Mucosa of stomach (tissue), 1 donor: ENCODE data around the gene PLD5.
"Not testable (repeated sequence)": the region's sequence is repeated elsewhere in the genome, so short reads cannot be mapped to it uniquely, and the experiment has no call there.

Source experiments
- H3K27me3 ChIP-seq: one replicate; pipeline ENCODE4 v1.7.0; 2013; ENCODE audit warnings: mild to moderate bottlenecking, low read length; ENCODE audit not compliant: control insufficient read depth, insufficient read depth
- H3K36me3 ChIP-seq: one replicate; pipeline ENCODE4 v1.7.0; 2013; ENCODE audit warnings: low read length; ENCODE audit not compliant: control insufficient read depth, insufficient read depth
- H3K4me1 ChIP-seq: one replicate; pipeline ENCODE4 v1.7.0; 2013; ENCODE audit warnings: mild to moderate bottlenecking, low read length; ENCODE audit not compliant: control insufficient read depth, insufficient read depth
- H3K4me3 ChIP-seq: one replicate; pipeline ENCODE4 v1.7.0; 2013; ENCODE audit warnings: low read length
- H3K9ac ChIP-seq: one replicate; pipeline ENCODE4 v1.7.0; 2013; ENCODE audit warnings: mild to moderate bottlenecking, low read length, moderate library complexity
- H3K9me3 ChIP-seq: one replicate; pipeline ENCODE4 v1.7.0; 2013; ENCODE audit warnings: mild to moderate bottlenecking, low read length, moderate library complexity; ENCODE audit not compliant: control insufficient read depth
- donor health status: Pancreatic carcinoma.

PLD5 gene

DNA sequence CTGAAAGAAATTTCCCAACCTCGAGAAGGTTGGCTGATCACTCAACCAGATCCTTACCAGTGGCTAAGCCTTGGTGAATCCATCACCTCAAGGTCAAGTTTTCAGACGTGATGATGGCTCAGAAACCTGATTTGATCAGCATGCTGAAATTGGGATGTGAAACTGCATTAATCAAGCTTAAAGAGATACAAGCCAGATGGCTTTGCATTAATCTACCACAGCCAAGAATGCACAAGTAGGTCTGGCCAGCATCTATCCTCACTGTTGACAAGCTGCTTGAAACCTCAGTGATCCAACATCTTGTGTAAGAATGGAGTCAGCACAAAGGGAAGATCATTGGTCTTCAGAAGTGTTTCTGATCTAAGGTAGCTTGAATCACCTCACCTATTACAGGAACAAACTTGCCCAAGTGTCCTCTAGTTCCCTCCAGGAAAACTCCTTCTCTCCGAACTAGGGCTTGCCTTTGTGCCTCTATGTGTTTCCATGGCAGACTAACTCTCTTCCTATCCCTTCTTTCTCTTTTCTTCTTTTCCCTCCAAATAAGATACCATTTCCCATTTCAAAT is 210.3 kb downstream of the PLD5 start:
- not testable (repeated sequence) for H3K9ac ChIP-seq, H3K4me1 ChIP-seq, H3K36me3 ChIP-seq, H3K9me3 ChIP-seq, H3K4me3 ChIP-seq, H3K27me3 ChIP-seq

GRCh38 chr1:242308681-242309080 is 215.8 kb downstream of the PLD5 start:
- H3K36me3 ChIP-seq, H3K4me3 ChIP-seq, H3K4me1 ChIP-seq: not testable (repeated sequence)

GRCh38 chr1:242293781-242294180 is 230.7 kb downstream of the PLD5 start:
- H3K27me3 ChIP-seq, H3K4me3 ChIP-seq, H3K4me1 ChIP-seq, H3K36me3 ChIP-seq, H3K9ac ChIP-seq, H3K9me3 ChIP-seq: not testable (repeated sequence)

More at GRCh38 chr1:242308681-242309080, 215.8 kb downstream of the PLD5 start:
- not testable (repeated sequence) for H3K9ac ChIP-seq, H3K27me3 ChIP-seq, H3K9me3 ChIP-seq

GRCh38 chr1:242288067-242288466 is 236.4 kb downstream of the PLD5 start:
- H3K4me3 ChIP-seq, H3K4me1 ChIP-seq, H3K9ac ChIP-seq, H3K36me3 ChIP-seq, H3K9me3 ChIP-seq, H3K27me3 ChIP-seq: not testable (repeated sequence)

DNA sequence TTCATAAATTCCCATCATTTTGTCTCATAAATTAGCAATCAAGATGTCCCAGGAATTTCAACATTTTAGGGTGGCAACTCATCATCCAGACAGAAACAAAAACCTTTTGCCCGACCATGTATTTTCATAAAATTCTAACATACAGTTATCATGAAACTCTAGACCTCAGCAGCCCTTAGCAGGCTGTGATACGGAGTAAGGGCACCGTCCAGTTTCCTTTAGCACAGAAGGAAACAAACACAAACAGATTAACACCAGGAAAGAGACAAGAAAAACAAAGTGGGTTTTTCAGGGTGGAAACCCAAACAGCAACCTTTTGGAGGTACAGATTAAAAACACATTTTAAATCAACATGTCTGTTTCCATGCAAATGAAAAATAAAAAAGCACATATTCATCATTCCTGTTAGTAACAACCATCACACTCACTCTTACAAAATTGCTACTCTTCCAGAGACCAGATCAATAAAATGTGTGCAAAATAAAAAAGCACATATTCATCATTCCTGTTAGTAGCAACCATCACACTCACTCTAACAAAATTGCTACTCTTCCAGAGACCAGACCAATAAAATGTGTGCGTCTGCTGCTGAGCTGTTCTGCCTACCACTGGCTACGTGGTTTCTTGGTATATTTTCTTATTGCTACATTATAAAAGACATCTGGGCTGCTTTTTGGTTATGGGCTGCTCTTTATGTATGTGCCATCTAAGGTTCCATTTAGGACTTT is 241.6 kb downstream of the PLD5 start:
- H3K4me1 ChIP-seq, H3K9me3 ChIP-seq, H3K36me3 ChIP-seq, H3K9ac ChIP-seq, H3K27me3 ChIP-seq, H3K4me3 ChIP-seq: not testable (repeated sequence)

- not testable (repeated sequence) for H3K4me1 ChIP-seq, H3K27me3 ChIP-seq, H3K9me3 ChIP-seq, H3K4me3 ChIP-seq, H3K9ac ChIP-seq, H3K36me3 ChIP-seq
Observed at GRCh38 chr1:242278406-242278805, 246.1 kb downstream of the PLD5 start.

DNA sequence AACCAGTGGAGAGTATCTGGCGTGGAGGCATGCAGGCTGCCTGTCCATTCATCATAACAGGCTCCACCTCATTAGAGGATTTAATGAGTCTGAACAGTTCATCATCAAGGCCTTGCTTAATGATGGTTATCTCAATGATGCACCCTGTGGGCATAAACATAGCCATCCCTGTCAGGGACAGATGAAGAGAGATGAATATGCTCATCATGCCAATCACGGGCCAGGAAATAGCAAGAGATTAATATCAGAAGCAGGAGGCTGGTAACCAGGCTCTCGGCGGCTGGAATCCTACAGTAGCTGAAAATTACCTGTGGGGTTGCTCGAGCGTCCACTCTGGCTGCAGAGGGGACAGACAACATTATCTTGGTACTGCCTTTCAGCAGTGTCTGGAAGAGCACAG is 247.7 kb downstream of the PLD5 start:
- not testable (repeated sequence) for H3K9me3 ChIP-seq, H3K4me1 ChIP-seq

GRCh38 chr1:242267004-242267403 is 257.5 kb downstream of the PLD5 start:
- H3K4me3 ChIP-seq, H3K9ac ChIP-seq, H3K36me3 ChIP-seq, H3K27me3 ChIP-seq, H3K9me3 ChIP-seq, H3K4me1 ChIP-seq: not testable (repeated sequence)

More for the DNA sequence above, 247.7 kb downstream of the PLD5 start:
- not testable (repeated sequence) for H3K27me3 ChIP-seq, H3K36me3 ChIP-seq, H3K4me3 ChIP-seq, H3K9ac ChIP-seq

DNA sequence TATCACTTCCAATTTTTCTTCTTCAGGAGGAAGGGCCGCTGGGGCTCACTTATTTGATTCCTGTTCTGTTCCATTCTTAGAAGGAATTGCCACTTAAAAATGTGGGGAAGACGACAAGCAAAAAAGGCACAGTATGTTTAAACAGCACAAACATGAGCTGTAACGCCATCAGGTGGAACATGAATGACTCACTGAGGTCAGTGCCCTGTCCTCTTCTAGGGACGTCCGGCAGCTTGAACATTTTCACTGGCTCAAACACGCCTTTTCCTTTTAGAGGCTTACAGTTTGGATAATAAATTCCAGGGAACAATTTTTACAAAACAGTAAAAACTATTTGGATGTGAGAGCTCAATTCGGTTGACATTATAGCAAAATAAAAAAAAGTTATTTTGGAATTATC is 260.1 kb downstream of the PLD5 start:
- not testable (repeated sequence) for H3K9ac ChIP-seq, H3K4me1 ChIP-seq, H3K27me3 ChIP-seq, H3K4me3 ChIP-seq, H3K9me3 ChIP-seq, H3K36me3 ChIP-seq

GRCh38 chr1:242245255-242245654 is 279.2 kb downstream of the PLD5 start:
- Histone ChIP-seq H3K9ac (no peak overlapping the region), H3K9me3 (no peaks in the 10 kb centered on the region), H3K36me3 (no peaks in the 10 kb centered on the region), H3K4me3 (no peak overlapping the region), H3K27me3 (no peaks in the 10 kb centered on the region), H3K4me1 (no peaks in the 10 kb centered on the region)

- Histone ChIP-seq H3K4me3 (no peak overlapping the region), H3K27me3 (no peaks in the 10 kb centered on the region), H3K9me3 (no peaks in the 10 kb centered on the region), H3K4me1 (no peaks in the 10 kb centered on the region), H3K9ac (no peak overlapping the region), H3K36me3 (no peaks in the 10 kb centered on the region)
Observed at GRCh38 chr1:242243472-242243871, 281.0 kb downstream of the PLD5 start.

- no peak overlapping the region for H3K4me3 ChIP-seq
- H3K27me3 ChIP-seq = no peaks in the 10 kb centered on the region
- H3K36me3 ChIP-seq = no peaks in the 10 kb centered on the region
- H3K4me1 ChIP-seq = no peaks in the 10 kb centered on the region
- no peaks in the 10 kb centered on the region for H3K9me3 ChIP-seq
- no peak overlapping the region for H3K9ac ChIP-seq
Observed at GRCh38 chr1:242242983-242243382, 281.5 kb downstream of the PLD5 start.

GRCh38 chr1:242241936-242242335 is 282.6 kb downstream of the PLD5 start:
- H3K36me3 ChIP-seq = no peaks in the 10 kb centered on the region
- no peaks in the 10 kb centered on the region for H3K27me3 ChIP-seq
- H3K4me3 ChIP-seq = no peak overlapping the region
- no peak overlapping the region for H3K9ac ChIP-seq
- no peaks in the 10 kb centered on the region for H3K4me1 ChIP-seq
- H3K9me3 ChIP-seq = no peaks in the 10 kb centered on the region
